GM19239 (cell line): ENCODE measurements around the gene GTF3A.

Experiments
- DNase-seq: peaks from one replicate; pipeline ENCODE4 v3.0.0; 2011; ENCODE audit warnings: low spot score; ENCODE audit not compliant: insufficient read length
- FAIRE-seq: peaks from 2 replicates; lab custom pipeline; 2011; peaks lifted over from hg19 to GRCh38; lab: Jason Lieb, UNC

Gene GTF3A

GRCh38 chr13:27482983-27483382, 58.6 kb downstream of the GTF3A start:
- peak; percentile 95 for FAIRE-seq
- DNase-seq: peak; percentile 16

- FAIRE-seq (no peak), DNase-seq (no peak)
Measured at GRCh38 chr13:27483421-27483820, 59.0 kb downstream of the GTF3A start.
